Heart right ventricle (tissue), 16 donors: Measurements from ENCODE around the gene PCCA. TPM values are rescaled to one million over a fixed set of nuclear protein-coding genes. Genes with fewer than 3 reads are reported as not detected.

Source experiments
- ATAC-seq, 8 donors: fragments of 200-7000 bp; cut with Tn5 transposase; one replicate each; pipeline ENCODE4 v1.9.1; 2020; ENCODE audit warnings: mild to moderate bottlenecking in 8 of 8, moderate library complexity in 8 of 8, moderate number of reproducible peaks in 1 of 8
- DNase-seq, 2 donors: peaks; one replicate each; pipeline ENCODE4 v3.0.0-alpha.2; 2020
- H3K27ac ChIP-seq, 10 donors: fragments of 200-600 bp; sonication (generic) in 2 of 10; one replicate each; pipeline versions ENCODE4 v1.5.0 to v1.8.0; 2020 to 2022; ENCODE audit warnings: mild to moderate bottlenecking in 3 of 10
- H3K27me3 ChIP-seq, 7 donors: fragments of 200-600 bp; one replicate each; pipeline ENCODE4 v1.8.0; 2021 to 2022; ENCODE audit warnings: mild to moderate bottlenecking in 2 of 7
- H3K36me3 ChIP-seq, 9 donors: fragments of 200-600 bp; sonication (generic) in 1 of 9; one replicate each; pipeline versions ENCODE4 v1.5.0 to v1.8.0; 2020 to 2022; ENCODE audit warnings: mild to moderate bottlenecking in 2 of 9
- H3K4me1 ChIP-seq, 9 donors: fragments of 200-600 bp; sonication (generic) in 1 of 9; one replicate each; pipeline versions ENCODE4 v1.5.0 to v1.8.0; 2020 to 2022; ENCODE audit warnings: mild to moderate bottlenecking in 4 of 9
- H3K4me3 ChIP-seq, 10 donors: fragments of 200-600 bp; sonication (generic) in 2 of 10; one replicate each; pipeline versions ENCODE4 v1.5.0 to v1.8.0; 2020 to 2022; ENCODE audit warnings: mild to moderate bottlenecking in 7 of 10, moderate library complexity in 2 of 10
- H3K9me3 ChIP-seq, 11 donors: fragments of 200-600 bp in 10 of 11; sonication (generic) in 2 of 11; one replicate each; pipeline versions ENCODE4 v1.5.0 to v1.8.0; 2013 to 2022; ENCODE audit warnings: mild to moderate bottlenecking in 2 of 11, control low read depth in 1 of 11, moderate library complexity in 1 of 11
- WGBS, 2 donors: extraction: QIAGEN DNeasy Blood & Tissue Kit; methylation state at CpG; one replicate each; pipeline ENCODE4 v1.1.7; 2013; ENCODE audit warnings: inconsistent platforms in 1 of 2; 5-methylcytosine and 5-hydroxymethylcytosine counted together
- intact Hi-C, 10 donors: fragments of 100-400 bp; cut with DNase I; formaldehyde crosslinking; loops; one replicate each; pipeline versions ENCODE4 v1.11.1 to v1.14.2; 2022
- polyA plus RNA-seq, 2 donors: library from polyadenylated mRNA; stranded (reverse); fragments of 200-250 nt; gene quantifications; one replicate each; pipeline ENCODE4 v1.2.3, GENCODE V29; 2013
- total RNA-seq, 10 donors: library from RNA; stranded (reverse); fragmentation: NEBNext Ultra II Directional in 3 of 10; extraction: Animal tissue kit (Norgen Biotek cat#: 25700) in 3 of 10; gene quantifications; one replicate each; pipeline versions ENCODE4 v1.2.1 to v1.2.4, GENCODE V29; 2021 to 2023
- TF ChIP-seq, protein P1 (sequence below), 9 donors: fragments of 200-600 bp; sonication (generic) in 2 of 9; IDR thresholded peaks; one replicate each; pipeline versions ENCODE4 v1.5.0 to v1.8.0; 2021 to 2022; ENCODE audit warnings: antibody characterized with exemption in 9 of 9, mild to moderate bottlenecking in 5 of 9, moderate library complexity in 1 of 9
- donor health status: Arrhythmogenic right ventricular cardiomyopathy.
- donor health status: ischemic (EF 13 %, LVEDD 7.1; RV severe dilation, severe dysfunction).
- donor health status: healthy with polysubstance abuse.
- donor health status: DM: no; HTN: yes; CAD: no.
- donor health status: DM: no; HTN: no; CAD: no.
- donor health status: ischemic (EF 25% LVEDD 6.9; RV normal size, moderate dysfunction).
- donor health status: ischemic (EF 25% LVEDD 5.7; RV mildly dilated, moderate dysfunction).
- donor health status: healthy.
- donor health status: DM: yes; HTN: yes; CAD: no.
- donor health status: Ischemic cardiomyopathy.
- donor health status: ischemic (EF 35%, LVEDD 5.7; RV mildly dilated, moderate dysfunction).
- donor health status: nonischemic (EF 11% LVEDD 7.7; RV severe dilation, severe dysfunction).
- donor health status: DM: yes; HTN: yes; CAD: no.
- donor health status: PGD.
- donor health status: ischemic (EF 29% LVEDD 5.4; RV normal size, mild dysfunction).
- donor health status: nonischemic (EF 23%, LVEDD 6.1; RV moderate dilation, normal function).

PCCA gene
- total and polyA plus RNA-seq, 12 donors: 21.2 to 71.9 (median 60.7) TPM

DNA sequence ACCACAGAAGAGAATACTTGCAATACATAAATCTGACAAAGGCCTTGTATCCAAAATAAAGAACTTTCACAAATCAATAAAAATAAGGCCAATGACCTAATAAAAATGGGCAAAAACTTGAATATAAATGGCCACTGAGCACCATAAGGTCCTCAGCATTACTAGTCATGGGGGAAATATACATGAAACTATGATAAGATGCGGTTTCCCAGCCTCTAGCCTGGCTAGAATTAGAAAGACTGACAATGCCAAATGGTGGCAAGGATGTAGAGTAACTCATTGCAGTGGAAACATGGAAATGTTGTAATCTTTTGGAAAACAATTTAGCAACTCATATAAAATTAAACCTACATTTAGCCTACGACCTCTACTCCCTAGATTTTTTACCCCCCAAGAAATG lies 272.6 kb downstream of the PCCA start:
- DNase-seq: no peak

DNA sequence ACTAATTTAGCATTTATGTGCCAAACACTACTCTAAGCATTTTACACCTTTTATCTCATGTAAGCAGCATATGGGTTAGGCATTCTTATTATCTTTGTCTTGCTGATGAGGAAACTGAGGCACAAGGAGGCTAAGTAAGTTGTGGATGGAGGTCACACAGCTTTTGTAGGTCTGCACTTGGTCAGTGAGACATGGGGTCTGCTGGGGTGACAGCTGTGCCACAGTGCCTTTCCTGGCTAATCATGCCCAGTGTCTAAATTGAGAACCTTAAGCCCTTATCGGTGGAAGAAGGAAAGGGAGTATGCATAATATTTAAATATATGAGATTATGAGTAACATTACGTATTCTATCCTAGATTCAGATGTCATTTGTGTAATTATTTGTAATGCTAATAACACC lies 273.5 kb downstream of the PCCA start:
- intact Hi-C loops: no loop called here
- ATAC-seq (no peak), DNase-seq (no peak)
- TF ChIP-seq, protein P1, sequence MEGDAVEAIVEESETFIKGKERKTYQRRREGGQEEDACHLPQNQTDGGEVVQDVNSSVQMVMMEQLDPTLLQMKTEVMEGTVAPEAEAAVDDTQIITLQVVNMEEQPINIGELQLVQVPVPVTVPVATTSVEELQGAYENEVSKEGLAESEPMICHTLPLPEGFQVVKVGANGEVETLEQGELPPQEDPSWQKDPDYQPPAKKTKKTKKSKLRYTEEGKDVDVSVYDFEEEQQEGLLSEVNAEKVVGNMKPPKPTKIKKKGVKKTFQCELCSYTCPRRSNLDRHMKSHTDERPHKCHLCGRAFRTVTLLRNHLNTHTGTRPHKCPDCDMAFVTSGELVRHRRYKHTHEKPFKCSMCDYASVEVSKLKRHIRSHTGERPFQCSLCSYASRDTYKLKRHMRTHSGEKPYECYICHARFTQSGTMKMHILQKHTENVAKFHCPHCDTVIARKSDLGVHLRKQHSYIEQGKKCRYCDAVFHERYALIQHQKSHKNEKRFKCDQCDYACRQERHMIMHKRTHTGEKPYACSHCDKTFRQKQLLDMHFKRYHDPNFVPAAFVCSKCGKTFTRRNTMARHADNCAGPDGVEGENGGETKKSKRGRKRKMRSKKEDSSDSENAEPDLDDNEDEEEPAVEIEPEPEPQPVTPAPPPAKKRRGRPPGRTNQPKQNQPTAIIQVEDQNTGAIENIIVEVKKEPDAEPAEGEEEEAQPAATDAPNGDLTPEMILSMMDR (IDR thresholded peaks at IDR 0.05): no peak
- Histone ChIP-seq H3K27ac (no peak overlapping the region), H3K27me3 (no peaks in the 10 kb centered on the region), H3K9me3 (no peaks in the 10 kb centered on the region), H3K4me3 (no peak overlapping the region), H3K4me1 (no peaks in the 10 kb centered on the region), H3K36me3 (no peaks in the 10 kb centered on the region)
- 88 to 92% methylated on average over 2 of the region's 2 CpGs for WGBS, 2 donors

More for the DNA sequence above, 272.6 kb downstream of the PCCA start:
- no peaks in the 10 kb centered on the region for H3K9me3 ChIP-seq
- no peak overlapping the region for H3K4me3 ChIP-seq
- H3K27me3 ChIP-seq: no peaks in the 10 kb centered on the region
- ATAC-seq: no peak
- intact Hi-C loops: no loop called here
- peaks cover 0 to 3% (median 0%) of the 10 kb centered on the region in 9 donors for H3K4me1 ChIP-seq
- WGBS, 2 donors: 92 to 97% methylated on average over 2 of the region's 2 CpGs
- H3K27ac ChIP-seq: no peak overlapping the region
- no peaks in the 10 kb centered on the region for H3K36me3 ChIP-seq
- TF ChIP-seq, protein P1 (IDR thresholded peaks at IDR 0.05): no peak

DNA sequence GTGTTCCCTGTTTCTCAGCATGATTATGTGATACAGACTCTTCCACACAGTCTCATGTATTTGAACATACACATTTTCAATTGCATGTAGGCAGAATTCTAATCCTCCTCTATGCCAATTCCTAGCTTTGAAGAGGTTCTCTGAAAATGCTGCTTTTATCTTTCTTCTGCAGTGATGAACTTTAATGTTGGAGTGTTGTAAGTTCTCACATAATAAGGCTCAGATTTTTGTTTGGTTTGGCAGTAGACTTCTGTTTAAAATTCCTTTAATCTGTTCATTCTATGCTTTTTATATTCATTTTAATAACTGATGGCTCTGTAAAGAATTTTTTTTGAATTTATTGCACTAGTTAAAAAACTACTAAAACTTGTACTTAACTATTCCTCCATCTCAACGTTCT lies 273.9 kb downstream of the PCCA start:
- H3K36me3 ChIP-seq: no peaks in the 10 kb centered on the region
- H3K27me3 ChIP-seq: no peaks in the 10 kb centered on the region
- WGBS, 2 donors: 53 to 56% methylated on average over 1 of the region's 1 CpG
- H3K4me3 ChIP-seq: no peak overlapping the region
- DNase-seq (no peak), ATAC-seq (no peak)
- no peaks in the 10 kb centered on the region for H3K9me3 ChIP-seq
- intact Hi-C loops: no loop called here
- TF ChIP-seq, protein P1 (IDR thresholded peaks at IDR 0.05): no peak
- H3K27ac ChIP-seq: no peak overlapping the region
- no peaks in the 10 kb centered on the region for H3K4me1 ChIP-seq

DNA sequence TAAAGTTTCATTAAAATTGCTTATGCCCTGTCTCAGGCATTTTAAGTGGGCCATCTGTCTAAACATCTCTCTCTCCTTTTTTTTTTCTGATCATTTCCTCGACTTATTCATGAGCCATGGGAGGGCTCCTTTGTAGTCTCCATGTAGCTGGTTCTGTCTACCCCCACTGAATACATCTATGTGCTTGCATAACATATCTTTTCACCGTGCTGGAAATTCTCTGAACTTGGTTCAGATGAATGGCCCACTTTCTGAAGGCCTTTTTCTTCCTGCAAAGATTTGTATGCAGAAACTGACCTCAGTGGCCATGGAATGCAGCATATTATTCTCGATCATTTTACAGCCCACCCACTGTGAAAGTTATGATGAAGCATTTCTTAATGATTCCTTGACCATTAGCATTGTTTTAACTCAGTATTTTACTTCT lies 274.4 kb downstream of the PCCA start:
- H3K36me3 ChIP-seq: peaks cover 0 to 2% (median 0%) of the 10 kb centered on the region in 9 donors
- no peaks in the 10 kb centered on the region for H3K4me1 ChIP-seq
- H3K9me3 ChIP-seq: no peaks in the 10 kb centered on the region
- no peak overlapping the region for H3K4me3 ChIP-seq
- no peaks in the 10 kb centered on the region for H3K27me3 ChIP-seq
- no peak overlapping the region for H3K27ac ChIP-seq
- no peak for ATAC-seq
- no peak for DNase-seq
- WGBS, 2 donors: 63 to 75% methylated on average over 3 of the region's 3 CpGs
- intact Hi-C loops: no loop called here
- TF ChIP-seq, protein P1 (IDR thresholded peaks at IDR 0.05): no peak
